ENCODE data around the gene SSR4. TPM values are rescaled to one million over a fixed set of nuclear protein-coding genes. Genes with fewer than 3 reads are reported as not detected.

Gene SSR4
- total RNA-seq, 1 experiment from 2014 or later = 203 TPM

GRCh38 chrX:153755136-153755535, 39.3 kb upstream of the SSR4 start (continued):
- no peak for TF ChIP-seq SOX15 (CRISPR knock-in tag; IDR thresholded peaks at IDR 0.05)
- no peak for TF ChIP-seq E2F1 (CRISPR knock-in tag; IDR thresholded peaks at IDR 0.05)
- TF ChIP-seq ZBTB21 (CRISPR knock-in tag; IDR thresholded peaks at IDR 0.05; ENCODE audit: borderline replicate concordance) = no peak
- no peak for TF ChIP-seq HMGA2 (CRISPR knock-in tag; IDR thresholded peaks at IDR 0.05)
- TF ChIP-seq ZNF232 (CRISPR knock-in tag; IDR thresholded peaks at IDR 0.05) = no peak
- TF ChIP-seq NR2C2 (CRISPR knock-in tag; IDR thresholded peaks at IDR 0.05) = no peak

DNA sequence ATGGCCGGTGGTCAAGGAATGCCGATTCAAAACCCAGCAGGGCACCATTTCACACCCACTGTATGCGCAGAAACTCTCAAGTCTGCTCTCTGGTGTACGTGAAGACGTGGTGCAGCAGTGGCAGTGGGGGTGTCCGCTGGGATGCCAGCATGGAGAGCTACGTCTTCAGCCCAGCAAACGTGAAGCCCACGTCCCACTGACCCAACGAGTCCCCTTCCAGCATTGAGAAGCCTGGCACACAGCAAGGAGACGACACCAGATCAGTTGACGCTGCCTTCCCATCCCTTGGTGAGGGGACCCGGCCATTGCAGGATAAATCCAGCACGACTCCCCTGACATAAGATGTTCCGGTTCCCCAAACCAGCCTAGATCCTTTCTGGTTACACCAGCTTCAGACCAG, 32.6 kb upstream of the SSR4 start:
- ChIA-PET CTCF (interaction anchor here (1.5 kb wide), 1 partner anchor 17 kb away, joined by 3 read pairs; no protein-coding TSS in a partner anchor), POLR2A (no interaction called here)
- H3K4me1 Mint-ChIP-seq = peaks cover 3% of the 10 kb centered on the region; the same call in 1 of the 2 replicates
- DNase-seq (ENCODE audit: low spot score) (no peak), ATAC-seq (no peak)
- TF ChIP-seq IRF2 (CRISPR knock-in tag; IDR thresholded peaks at IDR 0.05; ENCODE audit: borderline replicate concordance, low read depth) = no peak
- no peaks in the 10 kb centered on the region for H3K27me3 Mint-ChIP-seq (ENCODE audit: low read depth)
- H3K27ac Mint-ChIP-seq = no peak overlapping the region
- H3K9me3 Mint-ChIP-seq = no peaks in the 10 kb centered on the region
- H3K36me3 Mint-ChIP-seq = no peaks in the 10 kb centered on the region
- no peak overlapping the region for H3K4me3 Mint-ChIP-seq

DNA sequence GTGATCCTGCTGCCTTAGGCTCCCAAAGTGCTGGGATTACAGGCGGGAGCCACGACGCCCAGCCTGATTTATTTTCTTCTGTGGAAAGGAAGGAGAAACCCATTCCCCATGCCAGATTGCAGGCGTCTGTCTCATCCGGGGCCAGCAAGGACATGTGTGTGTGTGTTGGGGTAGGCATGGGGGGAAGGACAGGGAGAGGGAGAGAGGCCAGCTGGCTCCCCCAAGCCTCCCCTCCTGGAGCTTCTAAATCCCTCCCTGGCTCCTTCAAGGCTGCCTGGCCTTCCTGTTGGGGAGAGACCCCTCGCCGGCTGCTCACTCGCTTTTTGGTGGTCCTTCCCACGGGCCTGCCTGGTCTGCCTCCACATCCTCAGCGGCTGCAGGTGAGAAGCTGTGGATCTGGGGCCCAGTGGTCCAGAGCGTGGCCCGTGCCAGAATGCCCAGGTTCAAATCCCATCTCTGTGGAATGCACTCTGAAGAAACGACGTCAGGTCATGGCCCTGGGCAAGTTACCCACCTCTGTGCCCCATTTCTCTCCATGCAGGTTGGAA, 31.8 kb upstream of the SSR4 start:
- CTCF ChIA-PET = interaction anchor here (1.5 to 1.6 kb wide), 2 partner anchors 18 to 184 kb away, joined by 3 to 5 read pairs; no protein-coding TSS in a partner anchor

DNA sequence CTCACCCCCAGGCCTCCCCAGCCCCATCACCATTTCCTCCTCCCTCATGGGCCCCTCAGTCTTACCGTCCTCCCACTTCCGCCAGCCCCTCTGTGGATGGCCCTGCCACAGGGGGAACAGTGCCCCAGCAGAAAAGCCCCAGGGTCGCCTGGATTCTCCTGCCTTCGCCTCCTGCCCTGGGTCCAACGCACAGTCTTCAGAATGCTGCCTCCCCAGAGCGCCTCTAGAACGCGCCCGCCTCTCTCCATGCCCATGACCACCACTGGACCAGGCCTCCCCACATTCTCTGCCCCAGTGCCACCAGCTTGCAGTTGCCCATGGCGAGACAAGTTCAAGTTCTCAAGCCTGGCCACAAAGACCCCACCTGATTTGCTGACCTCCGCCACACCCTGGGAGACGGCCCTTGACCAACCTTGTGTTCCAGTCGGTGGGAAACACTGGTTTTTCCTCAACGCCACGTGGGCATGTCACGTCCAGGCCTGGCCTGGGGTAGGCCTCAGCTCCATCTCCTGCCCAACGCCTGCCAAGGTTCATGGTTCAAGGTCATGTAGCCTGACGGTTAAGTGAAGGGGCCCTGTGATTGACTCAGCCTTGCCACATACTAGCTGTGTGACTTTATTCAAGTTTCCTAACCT, 31.1 kb upstream of the SSR4 start:
- Mint-ChIP-seq H3K27ac (no peak overlapping the region), H3K4me3 (no peak overlapping the region), H3K27me3 (ENCODE audit: low read depth) (no peaks in the 10 kb centered on the region), H3K4me1 (peaks cover 3% of the 10 kb centered on the region; the same call in 1 of the 2 replicates), H3K9me3 (no peaks in the 10 kb centered on the region), H3K36me3 (no peaks in the 10 kb centered on the region)
- CTCF ChIA-PET = interaction anchor here (0.6 to 1.6 kb wide), 3 partner anchors 18 to 184 kb away, joined by 3 to 5 read pairs (median 3); no protein-coding TSS in a partner anchor
- DNase-seq (ENCODE audit: low spot score) (no peak), ATAC-seq (no peak)
- no peak for TF ChIP-seq E2F4 (CRISPR knock-in tag; IDR thresholded peaks at IDR 0.05; ENCODE audit: borderline replicate concordance, low read depth)
- POLR2A ChIA-PET = no interaction called here

More for the DNA sequence above, 31.8 kb upstream of the SSR4 start:
- DNase-seq (ENCODE audit: low spot score) (no peak), ATAC-seq (no peak)
- Mint-ChIP-seq H3K36me3 (no peaks in the 10 kb centered on the region), H3K4me1 (peaks cover 3% of the 10 kb centered on the region; the same call in 1 of the 2 replicates), H3K27me3 (ENCODE audit: low read depth) (no peaks in the 10 kb centered on the region), H3K9me3 (no peaks in the 10 kb centered on the region), H3K27ac (no peak overlapping the region), H3K4me3 (no peak overlapping the region)
- POLR2A ChIA-PET = no interaction called here
- TF ChIP-seq NFATC4 (CRISPR knock-in tag; IDR thresholded peaks at IDR 0.05) (no peak), NFYB (CRISPR knock-in tag; conservative IDR thresholded peaks at IDR 0.05; ENCODE audit: low read depth) (no peak), ARID4B (CRISPR knock-in tag; IDR thresholded peaks at IDR 0.05; ENCODE audit: borderline replicate concordance) (no peak), ZNF671 (CRISPR knock-in tag; IDR thresholded peaks at IDR 0.05) (no peak)

Measured in WTC11 (cell line).